ENCODE measurements around the gene SAFB2.
"Not testable (repeated sequence)": the region's sequence is repeated elsewhere in the genome, so short reads cannot be mapped to it uniquely, and the experiment has no call there.

The SAFB2 gene

GRCh38 chr19:5612891-5613865 lies 9.4 kb downstream of the SAFB2 start:
- TF ChIP-seq PAX5 (IDR thresholded peaks at IDR 0.05; ENCODE audit: insufficient read depth, low read length, severe bottlenecking) = no peak
- TF ChIP-seq POU2F2 (IDR thresholded peaks at IDR 0.05; ENCODE audit: low read depth, low read length) = no peak
- peak; percentile 34; the same call in 1 of the 2 replicates for TF ChIP-seq POLR2A (IDR thresholded peaks at IDR 0.05; ENCODE audit: low read depth, low read length)
- TF ChIP-seq SPI1 (IDR thresholded peaks at IDR 0.05; ENCODE audit: low read depth, low read length) = no peak
- DNase-seq (ENCODE audit: insufficient read length, low spot score) (no peak), FAIRE-seq (no peak)

- DNase-seq (ENCODE audit: insufficient read length, low spot score) (no peak), FAIRE-seq (no peak)
- TF ChIP-seq PAX5 (IDR thresholded peaks at IDR 0.05; ENCODE audit: insufficient read depth, low read length, severe bottlenecking) = no peak
- no peak for TF ChIP-seq POLR2AphosphoS5 (IDR thresholded peaks at IDR 0.05; ENCODE audit: low read depth, low read length)
- no peak for TF ChIP-seq POLR2A (IDR thresholded peaks at IDR 0.05; ENCODE audit: low read depth, low read length)
- TF ChIP-seq POU2F2 (IDR thresholded peaks at IDR 0.05; ENCODE audit: low read depth, low read length) = no peak
- no peak for TF ChIP-seq TAF1 (IDR thresholded peaks at IDR 0.05; ENCODE audit: low read depth, low read length)
- TF ChIP-seq SPI1 (IDR thresholded peaks at IDR 0.05; ENCODE audit: low read depth, low read length) = no peak
These were observed 12.6 kb downstream of the SAFB2 start for GRCh38 chr19:5609881-5610448.

- not testable (repeated sequence) for FAIRE-seq; DNase-seq (ENCODE audit: insufficient read length, low spot score)
These were observed 13.8 kb downstream of the SAFB2 start for GRCh38 chr19:5608766-5609165.

- FAIRE-seq = no peak
These were observed 14.3 kb downstream of the SAFB2 start for GRCh38 chr19:5608291-5608690.

GRCh38 chr19:5607318-5608275 lies 15.0 kb downstream of the SAFB2 start:
- no peak for TF ChIP-seq POU2F2 (IDR thresholded peaks at IDR 0.05; ENCODE audit: low read depth, low read length)
- TF ChIP-seq SPI1 (IDR thresholded peaks at IDR 0.05; ENCODE audit: low read depth, low read length) = no peak
- TF ChIP-seq POLR2AphosphoS5 (IDR thresholded peaks at IDR 0.05; ENCODE audit: low read depth, low read length) = no peak
- no peak for TF ChIP-seq POLR2A (IDR thresholded peaks at IDR 0.05; ENCODE audit: low read depth, low read length)
- TF ChIP-seq PAX5 (IDR thresholded peaks at IDR 0.05; ENCODE audit: insufficient read depth, low read length, severe bottlenecking) = no peak
- no peak for TF ChIP-seq TAF1 (IDR thresholded peaks at IDR 0.05; ENCODE audit: low read depth, low read length)
- FAIRE-seq = no peak
- no peak for DNase-seq (ENCODE audit: insufficient read length, low spot score)

More at GRCh38 chr19:5608291-5608690, 14.3 kb downstream of the SAFB2 start:
- no peak for DNase-seq (ENCODE audit: insufficient read length, low spot score)
- TF ChIP-seq SPI1 (IDR thresholded peaks at IDR 0.05; ENCODE audit: low read depth, low read length) = no peak
- TF ChIP-seq POU2F2 (IDR thresholded peaks at IDR 0.05; ENCODE audit: low read depth, low read length) = no peak
- no peak for TF ChIP-seq POLR2AphosphoS5 (IDR thresholded peaks at IDR 0.05; ENCODE audit: low read depth, low read length)
- no peak for TF ChIP-seq TAF1 (IDR thresholded peaks at IDR 0.05; ENCODE audit: low read depth, low read length)
- no peak for TF ChIP-seq POLR2A (IDR thresholded peaks at IDR 0.05; ENCODE audit: low read depth, low read length)
- TF ChIP-seq PAX5 (IDR thresholded peaks at IDR 0.05; ENCODE audit: insufficient read depth, low read length, severe bottlenecking) = no peak

GRCh38 chr19:5605362-5605761 lies 17.2 kb downstream of the SAFB2 start:
- DNase-seq (ENCODE audit: insufficient read length, low spot score) (no peak), FAIRE-seq (no peak)
- TF ChIP-seq POU2F2 (IDR thresholded peaks at IDR 0.05; ENCODE audit: low read depth, low read length) (no peak), SPI1 (IDR thresholded peaks at IDR 0.05; ENCODE audit: low read depth, low read length) (no peak), POLR2AphosphoS5 (IDR thresholded peaks at IDR 0.05; ENCODE audit: low read depth, low read length) (no peak), POLR2A (IDR thresholded peaks at IDR 0.05; ENCODE audit: low read depth, low read length) (no peak), TAF1 (IDR thresholded peaks at IDR 0.05; ENCODE audit: low read depth, low read length) (no peak), PAX5 (IDR thresholded peaks at IDR 0.05; ENCODE audit: insufficient read depth, low read length, severe bottlenecking) (no peak)

GRCh38 chr19:5603626-5604025 lies 18.9 kb downstream of the SAFB2 start:
- DNase-seq (ENCODE audit: insufficient read length, low spot score) = no peak
- TF ChIP-seq POLR2AphosphoS5 (IDR thresholded peaks at IDR 0.05; ENCODE audit: low read depth, low read length) = no peak
- no peak for TF ChIP-seq POU2F2 (IDR thresholded peaks at IDR 0.05; ENCODE audit: low read depth, low read length)
- no peak for TF ChIP-seq POLR2A (IDR thresholded peaks at IDR 0.05; ENCODE audit: low read depth, low read length)
- TF ChIP-seq TAF1 (IDR thresholded peaks at IDR 0.05; ENCODE audit: low read depth, low read length) = no peak
- no peak for TF ChIP-seq PAX5 (IDR thresholded peaks at IDR 0.05; ENCODE audit: insufficient read depth, low read length, severe bottlenecking)
- no peak for TF ChIP-seq SPI1 (IDR thresholded peaks at IDR 0.05; ENCODE audit: low read depth, low read length)
- no peak for FAIRE-seq

- TF ChIP-seq POU2F2 (IDR thresholded peaks at IDR 0.05; ENCODE audit: low read depth, low read length) = no peak
- no peak for TF ChIP-seq POLR2AphosphoS5 (IDR thresholded peaks at IDR 0.05; ENCODE audit: low read depth, low read length)
- TF ChIP-seq TAF1 (IDR thresholded peaks at IDR 0.05; ENCODE audit: low read depth, low read length) = no peak
- TF ChIP-seq SPI1 (IDR thresholded peaks at IDR 0.05; ENCODE audit: low read depth, low read length) = no peak
- TF ChIP-seq POLR2A (IDR thresholded peaks at IDR 0.05; ENCODE audit: low read depth, low read length) = no peak
- no peak for TF ChIP-seq PAX5 (IDR thresholded peaks at IDR 0.05; ENCODE audit: insufficient read depth, low read length, severe bottlenecking)
- DNase-seq (ENCODE audit: insufficient read length, low spot score) (no peak), FAIRE-seq (no peak)
These were observed 21.8 kb downstream of the SAFB2 start for GRCh38 chr19:5600797-5601196.

- DNase-seq (ENCODE audit: insufficient read length, low spot score) = no peak
- FAIRE-seq = no peak
- TF ChIP-seq POLR2A (IDR thresholded peaks at IDR 0.05; ENCODE audit: low read depth, low read length) (no peak), SPI1 (IDR thresholded peaks at IDR 0.05; ENCODE audit: low read depth, low read length) (no peak), TAF1 (IDR thresholded peaks at IDR 0.05; ENCODE audit: low read depth, low read length) (no peak), POLR2AphosphoS5 (IDR thresholded peaks at IDR 0.05; ENCODE audit: low read depth, low read length) (no peak), PAX5 (IDR thresholded peaks at IDR 0.05; ENCODE audit: insufficient read depth, low read length, severe bottlenecking) (no peak), POU2F2 (IDR thresholded peaks at IDR 0.05; ENCODE audit: low read depth, low read length) (no peak)
These were observed 26.8 kb downstream of the SAFB2 start for GRCh38 chr19:5595745-5596144.
